ENCODE data around the gene PRRC2B. TPM values are rescaled to one million over a fixed set of nuclear protein-coding genes. Genes with fewer than 3 reads are reported as not detected.

Gene PRRC2B
- total and polyA plus RNA-seq, 11 donors: 59.9 to 193 (median 118) TPM

DNA sequence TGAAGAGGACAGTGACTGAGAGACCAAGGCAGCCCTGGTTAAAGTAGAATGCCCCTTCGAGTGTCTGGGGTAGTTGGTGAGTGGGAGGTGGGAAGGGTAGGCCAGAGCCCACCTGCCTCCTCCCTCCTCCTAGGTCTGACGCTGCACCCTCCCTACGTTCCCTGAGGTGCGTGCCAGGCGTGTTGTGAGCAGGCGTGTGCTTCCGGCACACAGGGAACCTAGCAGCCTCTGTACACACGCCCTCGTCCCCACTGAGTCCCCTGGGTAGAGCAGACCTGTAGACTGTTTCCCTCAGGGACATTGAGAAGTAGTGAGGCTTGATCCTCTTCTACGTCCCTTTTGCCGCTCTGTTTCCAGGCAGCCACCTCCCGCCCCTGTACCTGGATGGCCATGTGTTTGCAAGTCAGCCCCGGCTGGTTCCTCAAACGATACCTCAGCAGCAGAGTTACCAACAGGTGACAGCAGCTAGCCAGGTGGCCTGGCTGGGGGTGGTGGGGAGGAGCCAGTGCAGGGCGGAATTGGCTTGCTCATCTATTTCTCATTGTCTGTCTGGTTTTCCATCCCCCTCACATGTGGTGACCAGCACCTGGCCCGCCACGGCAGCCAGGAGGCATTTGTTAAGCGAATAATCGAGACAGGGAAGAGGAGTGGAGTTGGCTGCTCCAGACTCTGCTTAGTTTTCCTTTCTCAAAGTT lies 92.0 kb downstream of the PRRC2B start:
- no peaks in the 10 kb centered on the region for H3K9me3 ChIP-seq
- H3K4me1 ChIP-seq: peaks cover 0 to 56% (median 28%) of the 10 kb centered on the region in 12 donors
- WGBS, 4 donors: 85 to 89% (median 87%) methylated on average over 18 to 19 of the region's 19 CpGs
- no peak for DNase-seq
- no peak overlapping the region for H3K4me3 ChIP-seq
- peaks cover 5 to 100% (median 96%) of the 10 kb centered on the region in 9 donors for H3K36me3 ChIP-seq
- intact Hi-C loops (cut with DNase I): no loop called here
- no peak for ATAC-seq
- no peak for TF ChIP-seq CTCF (IDR thresholded peaks at IDR 0.05)
- no peak for TF ChIP-seq POLR2A (IDR thresholded peaks at IDR 0.05)
- H3K27me3 ChIP-seq: no peaks in the 10 kb centered on the region
- peak overlapping the region in 4 of 12 donors; percentile 78 to 92 (median 85) for H3K27ac ChIP-seq

DNA sequence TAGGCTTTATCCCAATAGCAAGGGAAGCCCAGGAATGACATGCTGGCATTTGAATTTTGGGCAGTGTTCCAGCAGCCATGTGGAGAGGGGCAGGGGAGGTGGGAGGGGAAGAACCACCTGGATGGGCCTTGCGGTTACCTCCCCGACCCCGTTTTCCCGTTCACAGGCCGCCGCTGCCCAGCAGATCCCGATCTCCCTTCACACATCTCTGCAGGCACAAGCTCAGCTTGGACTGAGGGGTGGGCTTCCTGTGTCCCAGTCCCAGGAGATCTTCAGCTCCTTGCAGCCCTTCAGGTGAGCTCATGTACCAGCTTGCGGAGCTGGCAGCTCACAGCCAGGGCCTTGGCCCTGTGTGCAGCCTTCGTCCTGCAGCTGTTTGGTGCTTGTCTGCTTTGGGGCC lies 93.1 kb downstream of the PRRC2B start:
- Histone ChIP-seq H3K36me3 (peaks cover 7 to 100% (median 100%) of the 10 kb centered on the region in 9 donors), H3K27me3 (no peaks in the 10 kb centered on the region), H3K9me3 (no peaks in the 10 kb centered on the region), H3K27ac (peak overlapping the region in 2 of 12 donors; percentile 8 to 22), H3K4me3 (no peak overlapping the region), H3K4me1 (peaks cover 0 to 48% (median 23%) of the 10 kb centered on the region in 12 donors)
- TF ChIP-seq CTCF (IDR thresholded peaks at IDR 0.05) (no peak), POLR2A (IDR thresholded peaks at IDR 0.05) (no peak)
- DNase-seq (no peak), ATAC-seq (no peak)
- intact Hi-C loops (cut with DNase I): no loop called here
- 74 to 81% (median 80%) methylated on average over 7 to 9 of the region's 9 CpGs for WGBS, 4 donors

GRCh38 chr9:131487621-131488031 lies 93.7 kb downstream of the PRRC2B start:
- peaks cover 0 to 42% (median 17%) of the 10 kb centered on the region in 12 donors for H3K4me1 ChIP-seq
- DNase-seq: peak in 1 of 5 donors; percentile 51
- intact Hi-C loops (cut with DNase I): no loop called here
- TF ChIP-seq CTCF (IDR thresholded peaks at IDR 0.05) (no peak), POLR2A (IDR thresholded peaks at IDR 0.05) (no peak)
- H3K4me3 ChIP-seq: no peak overlapping the region
- H3K27ac ChIP-seq: peak overlapping the region in 1 of 12 donors; percentile 22
- H3K27me3 ChIP-seq: no peaks in the 10 kb centered on the region
- no peak for ATAC-seq
- peaks cover 7 to 100% (median 100%) of the 10 kb centered on the region in 9 donors for H3K36me3 ChIP-seq
- 79 to 83% (median 82%) methylated on average over 13 to 14 of the region's 14 CpGs for WGBS, 4 donors
- H3K9me3 ChIP-seq: no peaks in the 10 kb centered on the region

GRCh38 chr9:131490514-131490913 lies 96.6 kb downstream of the PRRC2B start:
- no peak for ATAC-seq
- H3K27ac ChIP-seq: no peak overlapping the region
- DNase-seq: no peak
- H3K36me3 ChIP-seq: peaks cover 2 to 100% (median 100%) of the 10 kb centered on the region in 9 donors
- TF ChIP-seq POLR2A (IDR thresholded peaks at IDR 0.05) (no peak), CTCF (IDR thresholded peaks at IDR 0.05) (no peak)
- WGBS, 4 donors: 49 to 77% (median 62%) methylated on average over 8 of the region's 8 CpGs
- peaks cover 0 to 18% (median 1%) of the 10 kb centered on the region in 12 donors for H3K4me1 ChIP-seq
- intact Hi-C loops (cut with DNase I): no loop called here
- no peaks in the 10 kb centered on the region for H3K9me3 ChIP-seq
- H3K4me3 ChIP-seq: no peak overlapping the region
- no peaks in the 10 kb centered on the region for H3K27me3 ChIP-seq
